CD4-positive, alpha-beta T cell (primary cell): Measurements from ENCODE around the gene OR10H1. TPM values are rescaled to one million over a fixed set of nuclear protein-coding genes. Genes with fewer than 3 reads are reported as not detected.

Experiments used
- ATAC-seq: fragments of 200-7000 bp; cut with Tn5 transposase; one replicate; pipeline ENCODE4 v1.10.0; 2022; ENCODE audit warnings: mild to moderate bottlenecking; ENCODE audit not compliant: poor library complexity
- CTCF ChIA-PET: fragments of 350-600 bp; sonication (Branson Sonifier 250); formaldehyde crosslinking; loops from one replicate; lab custom pipeline; 2021; ENCODE audit warnings: antibody characterized with exemption, inconsistent platforms; lab: Charles Lee
- POLR2A ChIA-PET: fragments of 350-600 bp; sonication (Branson Sonifier 250); formaldehyde crosslinking; loops from one replicate; lab custom pipeline; 2021; ENCODE audit warnings: antibody characterized with exemption, inconsistent platforms; lab: Charles Lee
- DNase-seq, 14 experiments: peaks; one replicate each; pipeline ENCODE4 v3.0.0-alpha.2; 2013 to 2020; ENCODE audit warnings: mixed read lengths in 2 of 14
- H3K27ac ChIP-seq, 2 donors: one replicate each; pipeline versions ENCODE4 v1.5.1 to v1.7.0; 2013; ENCODE audit warnings: low read length in 2 of 2, low read depth in 1 of 2, mild to moderate bottlenecking in 1 of 2
- H3K27me3 ChIP-seq, 2 experiments: 1 replicate in 1 of 2; 2 replicates in 1 of 2; pipeline versions ENCODE4 v1.6.1 to v1.7.0; 2013; ENCODE audit warnings: low read length in 2 of 2, control low read depth in 1 of 2, mild to moderate bottlenecking in 1 of 2, moderate library complexity in 1 of 2; ENCODE audit not compliant: insufficient read depth in 2 of 2, control insufficient read depth in 1 of 2
- H3K36me3 ChIP-seq: one replicate; pipeline ENCODE4 v1.6.1; 2013; ENCODE audit warnings: low read length, control low read depth; ENCODE audit not compliant: insufficient read depth
- H3K4me1 ChIP-seq: one replicate; pipeline ENCODE4 v1.6.1; 2013; ENCODE audit warnings: low read length, control low read depth; ENCODE audit not compliant: insufficient read depth
- H3K4me3 ChIP-seq: one replicate; pipeline ENCODE4 v1.5.1; 2013; ENCODE audit warnings: mild to moderate bottlenecking, low read length, moderate library complexity
- H3K9me3 ChIP-seq, 2 experiments: 1 replicate in 1 of 2; 2 replicates in 1 of 2; pipeline versions ENCODE4 v1.6.1 to v1.7.0; 2013; ENCODE audit warnings: low read length in 2 of 2, mild to moderate bottlenecking in 2 of 2, control low read depth in 1 of 2, moderate library complexity in 1 of 2; ENCODE audit not compliant: control insufficient read depth in 1 of 2, insufficient read depth in 1 of 2
- H3K27ac Mint-ChIP-seq: one replicate; pipeline ENCODE4 v1.8.0; 2020; ENCODE audit warnings: mixed read lengths
- H3K27me3 Mint-ChIP-seq: one replicate; pipeline ENCODE4 v1.8.0; 2021; ENCODE audit warnings: mixed read lengths
- H3K36me3 Mint-ChIP-seq: one replicate; pipeline ENCODE4 v1.8.0; 2021; ENCODE audit warnings: low read depth, mixed read lengths
- H3K4me1 Mint-ChIP-seq: one replicate; pipeline ENCODE4 v1.8.0; 2021; ENCODE audit warnings: low read depth, mixed read lengths
- H3K4me3 Mint-ChIP-seq: one replicate; pipeline ENCODE4 v1.8.0; 2020; ENCODE audit warnings: mild to moderate bottlenecking, mixed read lengths
- H3K9me3 Mint-ChIP-seq: one replicate; pipeline ENCODE4 v1.8.0; 2020; ENCODE audit warnings: mixed read lengths
- intact Hi-C, 2 experiments: fragments of 100-400 bp; cut with DNase I in 1 of 2; cut with micrococcal nuclease in 1 of 2; formaldehyde crosslinking; loops; one replicate each; pipeline versions ENCODE4 v1.15.1 to v1.9.0; 2023 to 2025; cut with DNase I, micrococcal nuclease
- total RNA-seq, 174 experiments: library from RNA in 2 of 174; stranded (reverse) in 2 of 174; gene quantifications; one replicate each; pipeline ENCODE4 v1.2.3 and lab custom pipeline; 2021 to 2026
- TF ChIP-seq, protein P1 (sequence below): fragments of 200-600 bp; IDR thresholded peaks from one replicate; pipeline ENCODE4 v1.8.0; 2022; ENCODE audit warnings: antibody characterized with exemption, mild to moderate bottlenecking

Gene OR10H1
- total RNA-seq, 2 experiments from 2014 or later, result 0.08 TPM; not detected in 1

- Histone ChIP-seq H3K4me1 (peaks cover 3% of the 10 kb centered on the region), H3K9me3 (no peaks in the 10 kb centered on the region), H3K27me3 (peaks cover 10 to 11% of the 10 kb centered on the region in 2 experiments), H3K4me3 (no peak overlapping the region), H3K36me3 (no peaks in the 10 kb centered on the region), H3K27ac (no peak overlapping the region)
- ATAC-seq, result no peak
- TF ChIP-seq, protein P1, sequence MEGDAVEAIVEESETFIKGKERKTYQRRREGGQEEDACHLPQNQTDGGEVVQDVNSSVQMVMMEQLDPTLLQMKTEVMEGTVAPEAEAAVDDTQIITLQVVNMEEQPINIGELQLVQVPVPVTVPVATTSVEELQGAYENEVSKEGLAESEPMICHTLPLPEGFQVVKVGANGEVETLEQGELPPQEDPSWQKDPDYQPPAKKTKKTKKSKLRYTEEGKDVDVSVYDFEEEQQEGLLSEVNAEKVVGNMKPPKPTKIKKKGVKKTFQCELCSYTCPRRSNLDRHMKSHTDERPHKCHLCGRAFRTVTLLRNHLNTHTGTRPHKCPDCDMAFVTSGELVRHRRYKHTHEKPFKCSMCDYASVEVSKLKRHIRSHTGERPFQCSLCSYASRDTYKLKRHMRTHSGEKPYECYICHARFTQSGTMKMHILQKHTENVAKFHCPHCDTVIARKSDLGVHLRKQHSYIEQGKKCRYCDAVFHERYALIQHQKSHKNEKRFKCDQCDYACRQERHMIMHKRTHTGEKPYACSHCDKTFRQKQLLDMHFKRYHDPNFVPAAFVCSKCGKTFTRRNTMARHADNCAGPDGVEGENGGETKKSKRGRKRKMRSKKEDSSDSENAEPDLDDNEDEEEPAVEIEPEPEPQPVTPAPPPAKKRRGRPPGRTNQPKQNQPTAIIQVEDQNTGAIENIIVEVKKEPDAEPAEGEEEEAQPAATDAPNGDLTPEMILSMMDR, result no peak
- ChIA-PET POLR2A (interaction anchor here (1.0 kb wide), 1 partner anchor 57 kb away, joined by 4 read pairs; no protein-coding TSS in a partner anchor), CTCF (no interaction called here)
- peaks cover 9% of the 10 kb centered on the region for H3K27me3 Mint-ChIP-seq
- no peak overlapping the region for H3K27ac Mint-ChIP-seq
- DNase-seq, result no peak
- intact Hi-C loops, result no loop called here
- no peak overlapping the region for H3K4me3 Mint-ChIP-seq
- peaks cover 8% of the 10 kb centered on the region for H3K4me1 Mint-ChIP-seq
- H3K36me3 Mint-ChIP-seq, result no peaks in the 10 kb centered on the region
- H3K9me3 Mint-ChIP-seq, result no peaks in the 10 kb centered on the region
Observed at GRCh38 chr19:15779756-15780476, 35.5 kb downstream of the OR10H1 start.

GRCh38 chr19:15776991-15777970, 38.2 kb downstream of the OR10H1 start:
- Histone ChIP-seq H3K4me3 (no peak overlapping the region), H3K27me3 (peaks cover 16% of the 10 kb centered on the region in 2 experiments), H3K36me3 (no peaks in the 10 kb centered on the region), H3K9me3 (peaks cover 0 to 4% of the 10 kb centered on the region in 2 experiments), H3K4me1 (peaks cover 3% of the 10 kb centered on the region), H3K27ac (no peak overlapping the region)
- H3K4me1 Mint-ChIP-seq, result peaks cover 8% of the 10 kb centered on the region
- DNase-seq (no peak), ATAC-seq (no peak)
- H3K36me3 Mint-ChIP-seq, result no peaks in the 10 kb centered on the region
- POLR2A ChIA-PET, result no interaction called here
- H3K27ac Mint-ChIP-seq, result no peak overlapping the region
- H3K27me3 Mint-ChIP-seq, result peaks cover 33% of the 10 kb centered on the region
- no peak overlapping the region for H3K4me3 Mint-ChIP-seq
- CTCF ChIA-PET, result no interaction called here
- no peaks in the 10 kb centered on the region for H3K9me3 Mint-ChIP-seq
- TF ChIP-seq, protein P1, result no peak
- intact Hi-C loops, result no loop called here

DNA sequence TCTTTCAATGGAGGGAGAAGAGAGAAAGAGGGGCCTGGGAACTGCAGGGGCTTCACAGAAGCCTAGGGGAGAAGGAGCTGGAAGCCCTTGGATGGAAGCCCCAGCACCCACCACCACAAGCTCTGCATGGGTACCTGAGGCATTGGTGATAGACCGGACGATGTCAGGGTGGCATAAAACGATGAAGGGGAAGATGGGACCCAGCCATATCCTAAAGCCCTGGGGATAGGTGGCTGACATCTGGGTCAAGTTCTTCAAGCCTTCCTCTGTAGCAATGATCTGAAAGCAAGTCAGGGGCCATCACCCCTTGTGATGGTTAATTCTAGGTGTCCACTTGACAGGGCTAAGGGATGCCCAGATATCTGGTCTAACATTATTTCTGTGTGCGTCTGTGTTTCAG, 39.2 kb downstream of the OR10H1 start:
- peaks cover 43% of the 10 kb centered on the region for H3K27me3 Mint-ChIP-seq
- TF ChIP-seq, protein P1, result no peak
- DNase-seq (no peak), ATAC-seq (no peak)
- Histone ChIP-seq H3K27ac (no peak overlapping the region), H3K9me3 (peaks cover 0 to 4% of the 10 kb centered on the region in 2 experiments), H3K4me1 (peaks cover 3% of the 10 kb centered on the region), H3K36me3 (no peaks in the 10 kb centered on the region), H3K4me3 (no peak overlapping the region), H3K27me3 (peaks cover 16 to 20% of the 10 kb centered on the region in 2 experiments)
- no peak overlapping the region for H3K4me3 Mint-ChIP-seq
- no peaks in the 10 kb centered on the region for H3K36me3 Mint-ChIP-seq
- peaks cover 8% of the 10 kb centered on the region for H3K4me1 Mint-ChIP-seq
- ChIA-PET POLR2A (no interaction called here), CTCF (no interaction called here)
- H3K27ac Mint-ChIP-seq, result no peak overlapping the region
- intact Hi-C loops, result no loop called here
- H3K9me3 Mint-ChIP-seq, result no peaks in the 10 kb centered on the region
